ENCODE results near the gene RASD2. TPM values are rescaled to one million over a fixed set of nuclear protein-coding genes. Genes with fewer than 3 reads are reported as not detected.

Gene RASD2
- polyA plus RNA-seq, 4 donors = 1.5 to 3.0 (median 2.0) TPM

DNA sequence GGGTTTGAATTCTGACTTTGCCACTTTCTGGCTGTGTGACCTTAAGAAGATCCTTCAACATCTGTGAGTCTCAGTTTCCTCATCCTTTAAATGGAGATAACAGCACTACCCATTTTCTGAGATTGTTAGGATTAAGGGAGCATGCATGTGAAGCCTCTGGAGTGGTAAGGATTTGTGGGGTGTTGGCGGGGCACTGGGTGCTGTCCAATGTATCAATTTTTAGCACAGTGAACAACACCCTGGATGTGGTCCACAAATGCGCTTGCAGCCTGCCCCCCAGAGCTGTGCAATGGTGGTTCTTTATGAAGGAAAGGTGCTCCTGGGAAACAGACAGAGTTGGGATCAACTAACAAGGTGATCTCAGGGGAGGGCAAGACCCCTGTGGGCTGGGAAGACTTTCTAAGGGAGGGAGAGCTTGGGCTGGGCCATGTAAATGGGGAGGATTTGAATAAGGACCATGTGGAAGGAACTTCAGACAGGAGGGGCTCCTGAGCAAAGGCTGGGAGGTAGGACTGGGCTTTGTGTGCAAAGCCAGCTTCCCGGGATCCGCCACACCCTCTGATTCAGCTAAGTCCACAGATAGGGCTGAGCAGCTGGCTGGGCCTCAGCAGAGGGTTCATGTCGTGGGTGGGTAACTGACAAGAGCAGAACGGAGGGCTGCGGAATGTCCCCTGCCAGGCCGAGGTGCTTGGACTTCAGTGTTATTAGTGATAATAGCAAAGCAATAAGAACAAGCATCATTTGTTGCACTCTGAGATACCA lies 22.7 kb upstream of the RASD2 start:
- no peak for DNase-seq (ENCODE audit: low read depth in 4 of 4, low spot score in 3 of 4)

- no peak for DNase-seq (ENCODE audit: low read depth in 4 of 4, low spot score in 3 of 4)
These were observed 21.8 kb upstream of the RASD2 start for GRCh38 chr22:35518811-35519210.

GRCh38 chr22:35519306-35520000 lies 21.2 kb upstream of the RASD2 start:
- no peak for DNase-seq (ENCODE audit: low read depth in 4 of 4, low spot score in 3 of 4)

DNA sequence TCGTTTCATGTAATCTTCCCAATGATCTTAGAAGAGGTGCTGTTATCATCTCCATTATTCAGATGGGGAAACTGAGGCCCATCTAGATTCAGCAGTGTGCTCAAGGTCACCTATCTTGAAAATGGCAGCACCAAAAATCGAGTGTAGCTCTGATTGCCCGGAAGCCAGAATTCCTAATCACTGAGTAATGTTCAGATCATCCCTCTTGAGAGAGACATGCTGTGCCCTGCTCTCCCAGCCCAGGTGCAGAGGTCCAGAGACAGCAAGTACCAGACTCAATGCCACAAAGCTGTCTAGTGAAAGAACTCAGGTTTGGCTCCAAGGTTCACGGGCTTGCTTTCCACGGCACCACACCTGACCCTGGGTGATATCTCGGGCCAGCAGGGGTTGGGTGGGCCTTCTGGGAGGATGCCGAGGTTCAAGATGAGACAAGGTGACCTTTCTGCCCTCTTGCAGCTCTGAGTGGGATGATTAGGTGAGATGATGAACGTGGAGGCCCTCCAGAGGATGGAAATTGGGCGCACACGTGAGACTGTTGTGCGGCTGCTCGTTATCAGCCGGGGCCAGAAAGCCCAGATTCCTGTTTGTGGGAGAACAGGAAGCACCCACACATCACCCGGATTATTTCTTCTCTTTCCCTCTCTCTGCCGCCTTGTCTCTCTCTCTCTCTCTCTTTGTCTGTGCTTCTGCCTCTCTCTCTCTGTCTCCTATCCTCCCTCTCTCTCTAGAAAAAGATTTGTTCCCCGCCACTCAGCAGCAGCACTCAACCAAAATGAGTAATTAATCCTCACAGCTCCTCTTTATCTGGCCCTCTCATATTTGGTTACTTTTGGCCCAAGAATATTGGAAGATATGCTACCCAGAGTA lies 19.0 kb upstream of the RASD2 start:
- no peak for DNase-seq (ENCODE audit: low read depth in 4 of 4, low spot score in 3 of 4)

DNA sequence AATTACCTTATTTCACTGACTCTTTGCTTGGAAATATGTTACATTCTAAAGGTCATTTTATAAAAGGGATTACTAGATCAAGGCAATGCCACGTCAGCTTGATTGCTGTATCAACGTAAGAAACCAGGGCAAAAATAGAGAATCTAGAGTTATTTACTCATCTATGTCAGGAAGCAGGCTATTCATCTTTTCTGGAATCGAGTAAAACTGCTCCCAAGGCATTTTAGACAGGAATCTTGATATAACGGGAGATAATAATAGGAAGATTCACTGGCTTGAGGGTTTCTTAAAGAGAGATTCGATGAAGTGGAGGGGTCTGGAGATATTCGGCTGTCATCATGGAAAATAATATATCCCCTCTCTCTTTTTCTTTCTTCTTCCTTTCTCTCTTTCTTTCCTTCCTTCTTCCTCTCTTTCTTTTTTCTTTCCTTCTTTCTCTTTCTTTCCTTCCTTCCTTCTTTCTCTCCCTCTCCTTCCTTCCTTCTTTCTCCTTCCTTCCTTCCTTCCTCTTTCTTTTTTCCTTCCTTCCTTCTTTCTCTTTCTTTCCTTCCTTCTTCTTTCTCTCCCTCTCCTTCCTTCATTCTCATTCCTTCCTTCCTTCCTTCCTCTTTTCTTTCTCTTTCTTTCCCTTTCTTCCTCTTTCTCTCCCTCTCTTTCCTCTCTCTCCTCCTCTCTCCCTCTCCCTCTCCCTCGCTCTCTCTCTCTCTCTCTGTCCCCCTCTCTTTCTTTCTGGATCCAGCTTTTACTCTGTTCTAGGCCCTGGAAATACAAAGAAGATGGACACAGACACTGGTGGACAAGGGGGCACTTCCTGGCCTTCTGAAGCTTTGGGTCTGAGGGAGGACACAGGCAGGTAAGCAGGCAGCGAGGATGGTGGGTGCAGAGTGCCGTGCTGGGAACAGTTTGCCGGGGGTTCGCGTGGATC lies 18.1 kb upstream of the RASD2 start:
- DNase-seq (ENCODE audit: low read depth in 4 of 4, low spot score in 3 of 4) = no peak

DNA sequence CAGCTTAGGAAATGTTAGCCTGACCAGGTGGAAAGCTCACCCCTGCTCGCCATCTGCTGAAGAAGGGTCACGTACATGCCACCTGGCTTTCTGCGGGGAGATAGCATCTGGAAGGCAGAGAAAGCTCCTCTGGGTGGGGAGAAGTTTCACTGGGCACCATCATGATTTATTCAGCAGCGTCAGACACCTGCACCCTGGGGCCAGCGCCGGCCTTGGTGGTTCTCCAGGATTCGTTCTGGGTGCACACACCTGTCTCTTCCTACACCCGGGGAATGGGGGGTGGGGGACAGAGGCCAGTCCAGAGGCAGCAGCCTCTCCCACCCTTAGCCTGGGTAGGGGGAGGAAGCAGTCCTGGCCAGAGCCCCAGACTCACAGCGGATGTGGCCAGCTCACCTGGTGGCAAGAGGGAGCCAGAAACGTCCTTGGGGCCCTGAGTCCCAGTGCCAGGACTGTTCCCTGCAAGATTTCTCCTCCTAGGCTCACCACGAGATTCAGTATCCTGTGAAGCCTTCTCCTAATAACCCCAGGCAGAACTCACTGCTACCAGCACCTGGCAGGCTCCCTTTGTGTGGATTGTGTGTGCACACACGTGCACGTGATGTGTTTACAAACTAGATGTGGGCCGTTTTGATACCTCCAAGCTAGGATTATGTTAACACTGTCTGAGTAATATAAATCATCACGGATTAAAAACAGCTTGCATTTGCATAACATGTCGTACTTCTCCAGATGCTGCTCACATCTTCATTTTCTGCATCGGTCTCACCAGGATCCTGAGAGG lies 17.3 kb upstream of the RASD2 start:
- no peak for DNase-seq (ENCODE audit: low read depth in 4 of 4, low spot score in 3 of 4)

DNA sequence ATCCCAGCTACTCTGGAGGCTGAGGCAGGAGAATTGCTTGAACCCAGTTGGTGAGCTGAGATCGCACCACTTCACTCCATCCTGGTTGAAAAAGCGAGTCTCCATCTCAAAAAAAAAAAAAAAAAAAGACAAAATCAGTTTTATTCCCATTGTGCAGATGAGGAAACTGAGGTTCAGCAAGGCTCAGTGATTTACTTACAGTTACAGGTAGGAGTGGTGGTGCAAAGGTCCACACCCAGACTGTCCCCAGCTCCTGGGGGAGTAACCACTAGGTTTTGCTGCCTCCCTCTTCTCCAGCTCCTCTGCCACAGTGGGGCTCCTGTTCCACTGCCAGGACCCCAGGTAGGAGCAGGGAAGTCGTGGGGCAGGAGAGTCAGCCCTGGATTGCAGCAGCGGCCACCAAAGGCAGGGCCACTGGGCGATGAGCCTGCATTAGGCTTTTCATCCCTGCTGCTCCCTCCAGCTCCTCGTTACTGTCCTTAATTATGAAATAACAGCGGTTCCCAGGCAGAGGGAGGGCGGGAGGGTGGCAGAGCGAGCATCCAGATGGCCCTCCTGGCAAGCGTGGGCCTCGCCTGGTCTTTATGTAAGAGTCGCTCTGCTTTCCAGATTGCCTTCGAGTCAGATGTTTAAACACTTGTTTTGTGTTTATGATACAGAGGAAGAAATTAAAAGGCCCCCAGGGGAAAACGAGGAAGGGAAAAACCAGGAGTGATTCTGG lies 15.5 kb upstream of the RASD2 start:
- DNase-seq (ENCODE audit: low read depth in 4 of 4, low spot score in 3 of 4) = no peak

DNA sequence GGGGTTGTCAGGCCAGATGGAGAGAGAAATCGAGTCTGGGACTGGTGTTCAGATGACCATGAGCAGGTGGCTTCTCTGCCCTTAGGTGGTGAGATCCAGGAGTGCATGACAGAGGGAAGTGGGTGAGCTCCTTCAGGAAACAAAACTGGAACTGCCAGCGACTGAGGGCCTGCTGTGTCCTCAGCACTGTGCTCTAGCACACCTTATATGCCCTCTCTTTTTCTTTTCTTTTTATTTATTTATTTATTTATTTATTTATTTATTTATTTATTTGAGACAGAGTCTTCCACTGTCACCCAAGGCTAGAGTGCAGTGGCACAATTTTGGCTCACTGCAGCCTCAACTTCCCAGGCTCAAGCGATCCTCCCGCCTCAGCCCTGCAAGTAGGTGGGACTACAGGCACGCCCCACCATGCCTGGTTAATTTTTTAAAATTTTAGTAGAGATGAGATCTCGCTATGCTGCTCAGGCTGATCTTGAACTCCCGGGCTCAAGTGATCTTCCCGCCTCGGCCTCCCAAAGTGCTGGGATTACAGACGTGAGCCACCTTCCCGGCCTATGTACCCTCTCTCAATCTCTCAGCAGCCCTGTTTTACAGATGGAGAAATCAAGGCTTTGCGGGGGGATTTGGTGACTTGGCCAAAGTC lies 14.8 kb upstream of the RASD2 start:
- DNase-seq (ENCODE audit: low read depth in 4 of 4, low spot score in 3 of 4) = no peak

GRCh38 chr22:35526333-35526979 lies 14.2 kb upstream of the RASD2 start:
- DNase-seq (ENCODE audit: low read depth in 4 of 4, low spot score in 3 of 4) = no peak

DNA sequence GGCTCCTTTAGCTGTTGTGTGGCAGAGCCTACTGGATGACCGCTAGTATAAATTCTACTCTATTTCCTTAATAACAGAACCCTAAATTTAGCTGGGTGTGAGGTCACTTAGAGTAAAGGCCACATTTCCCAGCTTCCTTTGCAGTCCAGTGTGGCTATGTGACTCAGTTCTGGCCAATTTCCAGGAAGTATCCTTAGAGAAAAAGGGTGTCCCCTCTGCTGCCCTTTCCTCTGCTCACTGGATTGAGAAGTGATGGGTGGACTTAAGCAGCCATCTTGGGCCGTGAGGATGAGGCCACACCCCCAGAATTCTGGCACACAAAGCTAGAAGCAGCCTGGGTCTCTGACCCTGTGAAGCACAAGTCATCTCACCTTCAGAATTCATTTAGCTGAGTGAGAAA lies 11.7 kb upstream of the RASD2 start:
- DNase-seq (ENCODE audit: low read depth in 4 of 4, low spot score in 3 of 4) = no peak

DNA sequence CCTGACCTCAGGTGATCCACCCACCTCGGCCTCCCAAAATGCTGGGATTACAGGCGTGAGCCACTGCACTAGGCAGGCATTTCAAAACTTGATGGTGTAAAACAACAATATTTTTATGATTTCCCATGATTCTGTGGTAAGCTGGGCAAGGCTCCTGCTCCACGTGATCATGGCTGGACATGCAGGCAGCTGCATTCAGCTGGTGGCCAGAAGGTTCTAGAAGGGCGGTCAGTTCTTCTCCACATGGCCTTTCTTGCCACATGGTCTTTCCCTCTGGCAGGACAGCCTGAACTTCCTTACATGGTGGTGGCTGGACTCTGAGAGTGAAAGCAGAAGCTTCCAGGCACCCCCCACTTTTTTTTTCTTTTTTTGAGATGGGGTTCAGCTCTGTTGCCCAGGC lies 9.9 kb upstream of the RASD2 start:
- DNase-seq (ENCODE audit: low read depth in 4 of 4, low spot score in 3 of 4) = no peak

GRCh38 chr22:35531202-35531601 lies 9.4 kb upstream of the RASD2 start:
- no peak for DNase-seq (ENCODE audit: low read depth in 4 of 4, low spot score in 3 of 4)

GRCh38 chr22:35531676-35532075 lies 9.0 kb upstream of the RASD2 start:
- no peak for DNase-seq (ENCODE audit: low read depth in 4 of 4, low spot score in 3 of 4)

DNA sequence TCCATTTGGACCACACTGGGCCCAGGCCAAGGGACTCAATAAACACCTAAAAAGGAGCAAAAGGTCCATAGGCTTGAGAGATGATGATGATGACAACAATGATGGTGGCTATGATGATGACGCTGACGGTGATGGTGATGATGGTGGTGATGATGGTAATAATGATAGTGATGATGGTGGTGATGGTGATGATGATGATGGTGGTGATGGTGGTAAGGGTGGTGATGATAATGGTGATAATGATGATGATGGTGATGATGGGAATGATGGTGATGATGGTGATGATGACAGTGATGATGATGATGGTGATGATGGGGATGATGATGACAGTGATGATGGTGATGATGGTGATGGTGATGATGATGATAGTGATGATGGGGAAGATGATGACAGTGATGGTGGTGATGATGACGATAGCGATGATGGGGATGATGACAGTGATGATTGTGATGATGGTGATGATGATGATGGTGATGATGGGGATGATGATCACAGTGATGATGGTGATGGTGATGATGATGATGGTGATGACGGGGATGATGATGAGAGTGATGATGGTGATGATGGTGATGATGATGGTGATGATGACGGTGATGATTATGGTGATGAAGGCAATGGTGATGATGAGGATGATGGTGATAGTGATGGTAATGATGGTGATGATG lies 7.1 kb upstream of the RASD2 start:
- DNase-seq (ENCODE audit: low read depth in 4 of 4, low spot score in 3 of 4) = no peak

DNA sequence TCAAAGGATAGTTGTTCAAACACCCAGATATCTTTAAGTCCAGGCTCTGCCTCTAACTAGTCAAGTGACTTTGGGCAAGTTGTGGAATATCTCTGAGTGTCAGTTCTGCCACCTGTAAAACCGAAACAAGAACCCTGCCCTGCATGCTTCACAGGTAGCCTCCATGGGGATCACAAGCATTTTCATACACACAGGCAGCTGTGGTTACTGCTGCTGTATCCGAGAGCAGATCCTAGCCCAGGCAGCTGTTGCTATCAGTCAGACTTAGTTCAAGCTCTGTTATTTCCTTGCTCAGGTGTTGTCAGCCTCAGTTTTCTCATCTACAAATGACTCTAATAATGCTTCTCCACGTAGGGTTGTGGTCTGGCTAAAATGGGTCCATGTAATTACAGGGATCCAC lies 6.5 kb upstream of the RASD2 start:
- DNase-seq (ENCODE audit: low read depth in 4 of 4, low spot score in 3 of 4) = no peak

DNA sequence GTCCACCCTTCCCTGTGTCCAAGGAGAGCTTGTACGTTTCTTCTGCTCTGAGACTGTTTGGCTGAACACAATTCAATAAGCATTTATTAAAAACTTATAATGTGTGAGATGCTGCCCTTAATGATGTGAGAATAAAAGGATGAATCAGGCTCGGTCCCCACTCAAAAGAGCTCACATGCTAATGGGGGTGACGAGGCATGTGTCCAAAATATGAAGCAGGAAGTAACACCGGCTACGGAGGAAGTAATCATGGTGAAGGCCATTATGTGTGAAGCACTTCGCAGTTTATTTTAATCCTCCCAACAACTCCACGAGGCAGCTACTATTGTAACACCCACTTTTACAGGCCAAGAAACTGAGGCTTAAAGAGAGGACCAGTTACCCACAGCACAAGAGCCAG lies 3.4 kb upstream of the RASD2 start:
- DNase-seq (ENCODE audit: low read depth in 4 of 4, low spot score in 3 of 4) = no peak

GRCh38 chr22:35538801-35539321 lies 1.8 kb upstream of the RASD2 start:
- DNase-seq (ENCODE audit: low read depth in 4 of 4, low spot score in 3 of 4) = no peak

Data from left renal pelvis (tissue), 4 donors.